HEK293 (cell line): Measurements from ENCODE around the gene BATF3.
A peak's percentile ranks its signal among the peaks of the same experiment; 100 is the strongest.

Experiments
- MYNN ChIP-seq: fragments of 450-650 bp; formaldehyde crosslinking; IDR thresholded peaks from 2 replicates; pipeline ENCODE4 v1.5.1; 2016; ENCODE audit warnings: missing biosample characterization, missing genetic modification characterization, borderline replicate concordance
- TCF7L2 ChIP-seq: IDR thresholded peaks from 2 replicates; pipeline ENCODE4 v1.6.1; 2011; ENCODE audit warnings: low read depth, mild to moderate bottlenecking, inconsistent platforms, low read length, moderate library complexity, borderline replicate concordance
- ZNF221 ChIP-seq: fragments of 450-650 bp; formaldehyde crosslinking; IDR thresholded peaks from 2 replicates; pipeline ENCODE4 v1.5.1; 2017; ENCODE audit warnings: missing biosample characterization, missing genetic modification characterization, borderline replicate concordance
- ZNF501 ChIP-seq: fragments of 450-650 bp; formaldehyde crosslinking; IDR thresholded peaks from 2 replicates; pipeline ENCODE4 v1.5.1; 2016; ENCODE audit warnings: missing biosample characterization, missing genetic modification characterization
- ZNF544 ChIP-seq: fragments of 450-650 bp; formaldehyde crosslinking; IDR thresholded peaks from 2 replicates; pipeline ENCODE4 v1.5.0; 2017; ENCODE audit warnings: missing biosample characterization, missing genetic modification characterization
- ZNF776 ChIP-seq: fragments of 450-650 bp; formaldehyde crosslinking; IDR thresholded peaks from 2 replicates; pipeline ENCODE4 v1.5.0; 2017; ENCODE audit warnings: missing biosample characterization, missing genetic modification characterization, borderline replicate concordance
- TF ChIP-seq, protein P1 (sequence below): fragments of 450-650 bp; formaldehyde crosslinking; IDR thresholded peaks from 2 replicates; pipeline ENCODE4 v1.5.1; 2016; ENCODE audit warnings: missing biosample characterization, missing genetic modification characterization
- TF ChIP-seq, protein P2 (sequence below): fragments of 450-650 bp; formaldehyde crosslinking; IDR thresholded peaks from 2 replicates; pipeline ENCODE4 v1.5.1; 2016; ENCODE audit warnings: missing biosample characterization, missing genetic modification characterization, low read depth

DNA sequence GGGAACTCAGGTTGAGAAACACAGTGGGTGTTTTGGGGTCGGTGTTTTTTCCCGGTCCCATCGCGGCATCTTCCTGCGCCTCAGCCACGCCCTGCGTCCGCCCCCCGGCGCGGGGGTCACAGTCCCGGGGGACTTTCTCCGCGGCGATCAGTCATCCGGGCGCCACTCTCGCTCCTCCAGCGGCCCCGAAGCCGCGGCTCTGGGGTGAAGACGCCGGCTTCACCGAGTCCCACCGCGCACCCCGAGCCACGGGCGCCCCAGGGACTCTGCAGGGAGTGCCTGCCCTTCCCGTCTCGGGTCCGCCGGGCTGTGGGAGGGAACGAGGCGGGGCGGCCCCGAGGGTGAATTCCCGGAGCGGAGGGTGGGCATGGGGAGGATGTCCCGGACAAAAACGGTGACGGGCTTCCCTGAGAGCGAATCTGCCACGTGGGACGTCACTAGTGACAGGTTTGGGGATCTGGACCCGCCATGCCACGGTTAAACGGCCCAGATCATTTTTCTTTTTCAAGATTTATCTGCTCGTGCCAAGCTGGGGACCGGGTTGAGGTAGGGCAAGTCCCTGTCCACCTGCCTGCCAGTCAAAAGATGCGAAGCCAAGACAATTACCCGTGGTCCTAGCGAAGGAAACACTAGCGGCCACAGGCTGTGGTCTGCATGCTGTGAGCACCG, 717 bp upstream of the BATF3 start:
- TF ChIP-seq, protein P1, sequence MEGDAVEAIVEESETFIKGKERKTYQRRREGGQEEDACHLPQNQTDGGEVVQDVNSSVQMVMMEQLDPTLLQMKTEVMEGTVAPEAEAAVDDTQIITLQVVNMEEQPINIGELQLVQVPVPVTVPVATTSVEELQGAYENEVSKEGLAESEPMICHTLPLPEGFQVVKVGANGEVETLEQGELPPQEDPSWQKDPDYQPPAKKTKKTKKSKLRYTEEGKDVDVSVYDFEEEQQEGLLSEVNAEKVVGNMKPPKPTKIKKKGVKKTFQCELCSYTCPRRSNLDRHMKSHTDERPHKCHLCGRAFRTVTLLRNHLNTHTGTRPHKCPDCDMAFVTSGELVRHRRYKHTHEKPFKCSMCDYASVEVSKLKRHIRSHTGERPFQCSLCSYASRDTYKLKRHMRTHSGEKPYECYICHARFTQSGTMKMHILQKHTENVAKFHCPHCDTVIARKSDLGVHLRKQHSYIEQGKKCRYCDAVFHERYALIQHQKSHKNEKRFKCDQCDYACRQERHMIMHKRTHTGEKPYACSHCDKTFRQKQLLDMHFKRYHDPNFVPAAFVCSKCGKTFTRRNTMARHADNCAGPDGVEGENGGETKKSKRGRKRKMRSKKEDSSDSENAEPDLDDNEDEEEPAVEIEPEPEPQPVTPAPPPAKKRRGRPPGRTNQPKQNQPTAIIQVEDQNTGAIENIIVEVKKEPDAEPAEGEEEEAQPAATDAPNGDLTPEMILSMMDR (tag by site-specific recombination): no peak
- TF ChIP-seq ZNF776 (tag by site-specific recombination) (no peak), ZNF501 (tag by site-specific recombination) (peak; percentile 58; the same call in 1 of the 2 replicates), TCF7L2 (no peak), ZNF544 (no peak), ZNF221 (tag by site-specific recombination) (no peak), MYNN (tag by site-specific recombination) (no peak)
- TF ChIP-seq, protein P2, sequence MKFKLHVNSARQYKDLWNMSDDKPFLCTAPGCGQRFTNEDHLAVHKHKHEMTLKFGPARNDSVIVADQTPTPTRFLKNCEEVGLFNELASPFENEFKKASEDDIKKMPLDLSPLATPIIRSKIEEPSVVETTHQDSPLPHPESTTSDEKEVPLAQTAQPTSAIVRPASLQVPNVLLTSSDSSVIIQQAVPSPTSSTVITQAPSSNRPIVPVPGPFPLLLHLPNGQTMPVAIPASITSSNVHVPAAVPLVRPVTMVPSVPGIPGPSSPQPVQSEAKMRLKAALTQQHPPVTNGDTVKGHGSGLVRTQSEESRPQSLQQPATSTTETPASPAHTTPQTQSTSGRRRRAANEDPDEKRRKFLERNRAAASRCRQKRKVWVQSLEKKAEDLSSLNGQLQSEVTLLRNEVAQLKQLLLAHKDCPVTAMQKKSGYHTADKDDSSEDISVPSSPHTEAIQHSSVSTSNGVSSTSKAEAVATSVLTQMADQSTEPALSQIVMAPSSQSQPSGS: no peak
